Measurements from ENCODE around the gene KCNMA1.

- TF ChIP-seq POLR2A (IDR thresholded peaks at IDR 0.05) (no peak), CTCF (IDR thresholded peaks at IDR 0.05) (no peak), POLR2AphosphoS5 (IDR thresholded peaks at IDR 0.05; ENCODE audit: insufficient read depth in 1 of 2, low read depth in 1 of 2) (no peak)
These were observed 318.9 kb downstream of the KCNMA1 start for GRCh38 chr10:77318739-77319138.

All from vagina (tissue), 2 donors.